NOMO-1 treated with dmso at 0.1 percent for 144 hours (cell line): Measurements from ENCODE around the gene OR12D3.
"Not testable (repeated sequence)": the region's sequence is repeated elsewhere in the genome, so short reads cannot be mapped to it uniquely, and the experiment has no call there.

Experiments
- DNase-seq: peaks from one replicate; lab custom pipeline; 2025; ENCODE audit not compliant: unreplicated experiment; lab: John Stamatoyannopoulos, UW

The OR12D3 gene

GRCh38 chr6:29375191-29375590, at the start of gene OR12D3:
OR12D3 (minus strand) TSS chr6:29375291; CDS start chr6:29375287, 4 bp downstream.
- no peak for DNase-seq

- no peak for DNase-seq
Measured at GRCh38 chr6:29424575-29424974, 49.5 kb upstream of the OR12D3 start.

GRCh38 chr6:29424168-29424567, 49.1 kb upstream of the OR12D3 start:
- no peak for DNase-seq

GRCh38 chr6:29419516-29419915, 44.4 kb upstream of the OR12D3 start:
- DNase-seq, result no peak

GRCh38 chr6:29414588-29414987, 39.5 kb upstream of the OR12D3 start, which contains the start of gene OR12D1:
OR12D1 (plus strand) TSS chr6:29414928.
- no peak for DNase-seq

- no peak for DNase-seq
Measured at GRCh38 chr6:29403801-29404200, 28.7 kb upstream of the OR12D3 start.

GRCh38 chr6:29399525-29399924, 24.4 kb upstream of the OR12D3 start:
- DNase-seq, result no peak

GRCh38 chr6:29395331-29395730, 20.2 kb upstream of the OR12D3 start, which contains the start of gene OR12D2:
OR12D2 (plus strand) TSS chr6:29395631; CDS start chr6:29396700, 1,069 bp downstream.
- no peak for DNase-seq

GRCh38 chr6:29388533-29388932, 13.4 kb upstream of the OR12D3 start:
- DNase-seq, result no peak

GRCh38 chr6:29376003-29376402, 912 bp upstream of the OR12D3 start:
- no peak for DNase-seq

- no peak for DNase-seq
Measured at GRCh38 chr6:29368765-29369164, 6.3 kb downstream of the OR12D3 start, which contains the start of gene OR5V1. OR5V1 (minus strand) TSS chr6:29368865; CDS start chr6:29356195, 12,670 bp downstream.

- DNase-seq, result no peak
Measured at GRCh38 chr6:29355603-29356002, 19.5 kb downstream of the OR12D3 start.

- no peak for DNase-seq
Measured at GRCh38 chr6:29354980-29355379, 20.1 kb downstream of the OR12D3 start.

- not testable (repeated sequence) for DNase-seq
Measured at GRCh38 chr6:29349348-29349747, 25.7 kb downstream of the OR12D3 start.

- DNase-seq, result no peak
Measured at GRCh38 chr6:29345380-29345779, 29.7 kb downstream of the OR12D3 start.

- DNase-seq, result no peak
Measured at GRCh38 chr6:29336269-29336668, 38.8 kb downstream of the OR12D3 start.

- no peak for DNase-seq
Measured at GRCh38 chr6:29332676-29333075, 42.4 kb downstream of the OR12D3 start.

- no peak for DNase-seq
Measured at GRCh38 chr6:29325777-29326176, 49.3 kb downstream of the OR12D3 start.
